ENCODE measurements around the gene HTD2.

GRCh38 chr3:58352626-58353025 is 46.3 kb downstream of the HTD2 start:
- TF ChIP-seq CTCF (IDR thresholded peaks at IDR 0.05; ENCODE audit: low read depth, low read length) (no peak), EZH2phosphoT487 (IDR thresholded peaks at IDR 0.05; ENCODE audit: low read depth) (no peak)
